NCI-H2107 (cell line): Measurements from ENCODE around the gene SYNE3.
A peak's percentile ranks its signal among the peaks of the same experiment; 100 is the strongest.

Experiments used
- DNase-seq: peaks from one replicate; lab custom pipeline; 2025; lab: John Stamatoyannopoulos, UW

The SYNE3 gene

DNA sequence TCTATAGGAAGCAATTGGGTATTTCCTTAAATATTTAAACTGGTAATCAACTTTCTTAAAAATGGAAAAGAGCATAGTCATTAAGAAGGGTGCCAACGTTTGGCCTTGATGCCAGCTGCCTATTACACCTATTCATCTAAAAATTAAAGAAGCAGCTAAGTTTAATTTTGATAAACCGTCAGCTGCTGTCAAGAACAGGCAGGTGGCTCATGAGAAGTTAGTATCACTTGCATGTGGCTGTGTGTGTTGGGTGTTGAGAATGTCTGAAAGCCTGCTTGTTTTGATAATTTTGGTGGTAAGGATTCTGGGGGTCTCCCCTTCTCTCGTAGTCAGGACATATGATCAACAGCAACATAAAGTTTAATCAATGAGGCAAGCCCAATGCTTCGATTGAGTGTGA is 24.9 kb upstream of the SYNE3 start:
- no peak for DNase-seq

DNA sequence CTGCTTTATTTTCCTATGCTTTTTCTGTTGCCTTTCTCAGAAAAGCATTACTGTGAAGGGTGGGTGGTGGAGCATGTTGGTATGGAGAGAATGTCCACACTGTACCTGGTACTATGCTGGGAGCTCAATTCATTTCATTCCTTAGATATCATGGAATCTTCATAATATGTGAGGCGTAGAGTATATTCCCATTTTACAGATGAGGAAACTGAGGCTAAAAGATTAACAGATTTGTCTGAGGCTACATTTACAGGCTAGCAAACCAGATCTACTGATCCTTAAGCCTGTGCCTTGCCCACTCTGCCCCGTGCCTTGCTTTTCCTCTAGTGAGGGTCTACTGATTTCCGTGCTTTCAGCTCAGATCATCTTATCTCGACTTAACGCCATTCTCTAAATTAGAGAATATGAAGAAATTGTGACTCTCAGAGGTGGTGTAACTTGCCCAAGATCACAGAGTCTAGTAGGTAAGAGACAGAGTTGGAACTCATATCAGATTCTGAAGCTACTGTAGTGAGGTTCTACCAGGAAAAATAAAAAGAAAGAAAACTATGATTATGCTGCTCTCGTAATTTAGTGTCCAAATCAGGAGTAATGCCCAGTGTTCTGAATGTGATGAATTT is 23.9 kb upstream of the SYNE3 start:
- no peak for DNase-seq

DNA sequence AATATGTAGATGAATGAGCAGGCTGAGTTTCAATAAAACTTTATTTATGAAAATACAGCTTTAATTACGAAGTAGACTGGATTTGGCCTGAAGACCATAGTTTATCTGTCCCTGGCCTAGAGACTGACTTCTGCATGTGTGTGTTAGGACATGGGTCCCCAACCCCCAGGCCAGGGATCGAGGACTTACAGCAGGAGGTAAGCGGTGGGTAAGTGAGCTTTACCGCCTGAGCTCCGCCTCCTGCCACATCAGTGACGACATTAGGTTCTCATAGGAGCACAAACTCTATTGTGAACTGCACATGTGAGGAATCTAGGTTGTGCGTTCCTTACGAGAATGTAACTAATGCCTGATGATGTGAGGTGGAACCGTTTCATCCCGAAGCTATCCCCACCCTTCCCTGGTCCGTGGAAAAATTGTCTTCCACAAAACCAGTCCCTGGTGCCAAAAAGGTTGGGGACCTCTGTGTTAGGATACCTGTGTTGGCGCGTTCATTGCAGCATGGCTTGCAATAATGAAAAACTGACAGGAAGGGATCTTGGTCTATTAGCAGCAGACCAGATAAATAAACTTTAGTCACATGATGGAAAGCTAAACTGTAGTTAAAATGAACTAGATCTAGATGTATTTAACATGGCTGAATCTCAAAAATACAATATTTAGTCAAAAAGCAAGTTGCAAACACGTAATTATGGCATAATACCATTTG is 22.5 kb upstream of the SYNE3 start:
- no peak for DNase-seq

DNA sequence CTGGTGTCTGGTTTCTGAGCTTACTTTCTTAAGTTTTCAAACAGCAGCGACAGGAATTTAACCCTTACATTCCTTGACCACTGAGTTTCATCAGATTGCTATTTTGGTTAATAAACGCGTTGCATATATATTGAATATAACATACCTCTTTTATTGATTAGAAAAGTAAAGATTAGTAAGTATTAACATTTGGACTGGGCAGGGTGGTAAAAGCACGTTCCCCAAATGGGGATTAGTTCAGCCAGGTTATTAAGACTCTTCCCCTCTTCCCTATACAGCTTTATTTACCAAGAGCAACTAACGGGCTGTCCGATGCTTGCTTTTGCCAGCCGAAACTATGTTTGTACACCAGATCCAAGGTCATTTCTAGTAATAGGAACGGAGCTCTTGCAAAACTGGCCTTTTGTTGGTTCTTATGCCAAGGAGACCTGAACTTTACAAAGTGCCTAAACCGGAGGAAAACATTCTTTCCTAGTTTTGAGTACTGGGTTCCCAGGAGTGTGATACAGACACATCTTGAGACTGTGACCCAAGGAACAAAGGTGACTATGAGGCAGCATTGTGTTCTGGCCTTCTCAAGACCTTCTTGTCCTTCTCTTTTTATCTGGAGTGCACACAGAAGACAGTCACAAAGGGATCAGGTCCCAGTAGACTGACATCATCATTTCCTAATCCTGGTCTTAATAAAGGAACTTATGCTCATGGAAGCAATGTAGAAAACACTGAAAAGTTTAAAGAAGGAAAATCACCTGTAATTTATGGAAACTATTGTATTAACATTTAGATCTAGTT is 21.0 kb upstream of the SYNE3 start:
- DNase-seq = no peak

DNA sequence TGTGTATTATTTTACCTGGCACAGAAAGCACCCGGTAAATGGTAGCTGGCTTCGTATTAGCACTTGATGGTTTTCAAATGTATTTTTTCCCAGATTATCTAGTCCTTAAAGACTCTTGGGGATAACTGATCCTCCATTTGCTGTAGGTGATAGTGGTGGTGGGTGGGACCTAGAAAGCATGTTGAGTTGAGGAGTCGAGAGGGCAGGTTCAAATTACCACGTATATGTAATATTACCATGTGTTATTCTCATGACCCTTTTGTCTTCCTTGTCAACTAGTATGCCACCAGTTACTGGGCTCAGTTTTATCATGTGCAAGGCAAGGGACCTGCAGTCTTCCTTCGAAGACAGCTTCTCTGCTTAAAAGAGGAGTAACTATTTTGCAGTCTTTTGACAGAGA is 20.2 kb upstream of the SYNE3 start:
- DNase-seq = no peak

DNA sequence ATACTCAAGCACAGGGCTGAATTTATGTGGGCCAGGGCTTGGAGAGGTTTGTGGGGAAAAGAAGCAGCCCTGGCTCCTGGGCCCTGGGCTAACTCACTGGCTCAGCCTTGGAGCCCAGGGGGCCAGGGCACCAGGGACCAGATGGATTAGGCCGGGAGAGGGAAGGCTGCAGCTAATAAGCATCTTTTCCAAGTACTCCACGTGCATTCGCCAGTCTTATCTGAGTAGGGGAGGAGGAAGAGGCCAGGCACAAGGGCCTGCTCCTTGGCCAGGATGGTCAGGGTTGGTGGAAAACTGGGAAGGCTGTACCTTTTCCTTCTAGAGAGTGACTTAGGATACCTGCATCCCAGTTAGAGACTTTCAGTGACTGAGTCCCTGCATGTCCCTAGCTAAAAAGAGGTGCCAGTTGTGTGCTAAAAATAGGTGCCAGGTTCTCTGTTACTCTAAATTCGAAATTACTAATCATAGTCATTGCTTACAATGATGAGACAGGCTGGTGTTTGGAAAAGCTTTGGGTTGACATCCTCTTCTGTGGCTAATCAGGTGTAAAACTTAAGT is 19.7 kb upstream of the SYNE3 start:
- no peak for DNase-seq

DNA sequence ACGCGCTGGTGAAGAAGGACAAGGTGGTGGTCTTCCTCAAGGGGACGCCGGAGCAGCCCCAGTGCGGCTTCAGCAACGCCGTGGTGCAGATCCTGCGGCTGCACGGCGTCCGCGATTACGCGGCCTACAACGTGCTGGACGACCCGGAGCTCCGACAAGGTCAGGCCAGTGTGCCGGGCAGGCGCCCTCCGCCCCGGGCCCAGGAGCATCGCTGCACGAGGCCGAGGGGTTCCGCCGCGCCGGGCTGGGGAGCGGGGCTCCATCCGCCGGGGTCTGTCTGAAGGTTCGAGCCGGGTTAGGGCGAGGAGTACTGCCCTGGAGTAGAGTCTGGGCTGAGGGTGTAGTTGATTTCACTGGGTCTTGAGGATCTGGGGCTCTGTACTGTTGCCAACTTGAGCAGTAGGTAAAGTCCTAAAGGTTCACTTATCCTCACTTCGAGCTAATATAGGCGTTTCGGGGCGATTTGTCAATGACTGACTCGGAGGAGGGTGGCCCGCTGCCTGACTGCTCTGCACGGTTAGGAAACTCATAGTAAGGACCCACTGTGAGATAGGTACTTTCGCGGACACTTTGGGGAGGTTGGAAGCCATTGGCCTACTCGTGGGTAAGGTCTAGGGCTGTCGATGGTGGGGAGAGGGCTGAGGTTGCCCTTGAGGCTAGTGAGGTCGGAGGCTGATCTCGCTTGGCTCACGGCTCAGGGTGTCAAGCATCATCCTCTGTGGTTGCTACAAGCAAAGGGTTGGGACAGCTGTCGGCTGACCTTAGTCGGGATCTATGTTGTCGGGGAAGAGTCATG is 19.0 kb upstream of the SYNE3 start:
- no peak for DNase-seq

DNA sequence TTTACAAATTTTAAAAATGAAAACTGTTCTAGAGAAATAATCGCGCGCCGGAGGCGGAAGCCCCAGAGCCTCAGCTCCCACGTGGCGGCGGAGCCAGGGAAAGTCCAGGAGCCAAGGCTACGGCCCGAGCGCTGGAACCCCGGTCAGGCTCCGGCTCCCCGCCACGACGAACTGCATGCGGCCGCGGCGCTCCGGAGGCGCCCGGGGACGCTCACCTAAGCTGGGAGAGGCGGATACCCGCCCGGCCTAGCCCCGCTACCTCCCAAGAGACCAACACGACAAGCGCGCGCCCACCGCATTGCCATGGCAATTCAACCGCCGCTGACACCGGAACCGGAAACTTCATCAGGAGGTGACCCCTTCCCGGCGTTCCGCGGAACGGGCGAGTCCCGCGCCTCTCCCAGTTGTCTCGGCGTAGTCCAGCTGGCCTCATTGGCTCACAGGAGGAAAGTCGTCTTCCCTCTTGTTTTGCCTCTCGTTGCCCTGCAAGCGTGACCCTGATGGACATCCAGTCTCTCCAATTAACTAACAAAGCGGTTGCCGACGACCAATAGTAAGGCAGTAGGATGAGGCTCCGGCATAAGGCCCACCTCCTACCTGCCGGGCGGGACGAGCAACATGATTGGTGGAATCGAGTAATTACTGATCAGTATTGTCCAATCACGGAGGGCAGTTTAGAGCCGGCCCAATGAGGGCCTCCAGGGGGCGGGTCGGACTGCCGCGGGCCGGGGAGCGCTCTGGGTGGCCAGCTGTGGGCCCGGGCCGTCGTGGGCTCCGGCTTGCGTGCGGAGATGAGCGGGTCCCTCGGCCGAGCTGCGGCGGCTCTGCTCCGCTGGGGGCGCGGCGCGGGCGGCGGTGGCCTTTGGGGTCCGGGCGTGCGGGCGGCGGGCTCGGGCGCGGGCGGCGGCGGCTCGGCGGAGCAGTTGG is 18.1 kb upstream of the SYNE3 start, which contains the start of gene GLRX5:
Gene GLRX5 (plus strand): TSS at position 752 of the 927 bp plus-strand sequence. CDS start 40 bp downstream, at position 792.
- peak; percentile 99 for DNase-seq

DNA sequence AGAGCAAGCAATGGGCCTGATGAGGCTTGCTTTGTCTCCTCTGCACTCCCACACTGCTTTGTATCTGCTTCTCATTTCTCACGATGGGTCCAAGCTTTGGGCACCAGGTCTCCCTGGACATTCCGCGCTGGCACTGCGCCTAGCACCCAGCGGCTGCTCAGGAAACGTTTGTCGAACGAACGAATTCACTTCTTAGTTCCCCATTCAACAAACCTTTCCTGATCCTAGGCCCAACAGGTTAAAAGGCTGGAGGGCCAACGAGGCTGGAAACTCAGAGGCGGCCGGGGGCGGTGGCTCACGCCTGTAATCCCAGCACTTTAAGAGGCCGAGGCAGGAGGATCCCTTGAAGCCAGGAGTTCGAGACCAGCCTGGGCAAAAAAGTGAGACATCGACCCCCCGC is 17.4 kb upstream of the SYNE3 start:
- no peak for DNase-seq

DNA sequence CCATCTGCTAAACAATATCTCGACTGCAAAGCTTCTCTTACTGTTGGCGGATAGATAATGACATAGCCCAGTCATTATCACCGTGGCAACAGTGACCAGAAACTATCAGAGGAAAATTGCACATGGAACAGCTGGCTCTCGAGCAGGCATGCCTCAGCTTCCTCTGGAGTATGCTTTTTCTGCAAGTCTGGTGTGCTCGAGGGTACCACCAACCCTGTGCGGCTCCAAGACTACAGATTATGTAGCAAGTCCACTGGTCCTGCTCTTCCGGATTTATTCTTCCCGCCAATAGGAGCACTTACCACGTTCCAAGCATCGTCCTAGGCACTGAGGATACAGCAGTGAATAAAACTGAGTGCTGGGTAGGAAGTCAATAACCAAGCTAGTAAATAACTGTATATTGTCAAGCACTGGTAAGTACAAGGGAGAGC is 17.0 kb upstream of the SYNE3 start:
- peak; percentile 57 for DNase-seq

DNA sequence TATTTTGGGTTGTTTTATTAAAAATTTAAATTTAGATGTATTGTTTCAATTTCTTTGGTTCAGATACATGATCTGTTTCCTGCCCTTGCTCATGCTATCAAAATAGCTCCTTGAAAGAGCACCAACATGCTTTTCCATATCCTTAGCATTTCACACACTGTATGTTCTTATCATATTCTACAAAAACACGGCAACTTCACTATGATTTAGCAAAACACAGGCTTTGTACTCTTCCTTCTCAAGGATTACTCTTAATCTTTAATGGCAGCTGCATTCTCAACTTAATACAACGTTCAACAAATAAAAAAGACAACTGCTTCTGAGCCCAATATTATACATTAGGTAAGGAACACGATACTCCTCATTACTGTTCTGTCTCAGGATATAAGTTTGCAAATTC is 15.5 kb upstream of the SYNE3 start:
- no peak for DNase-seq

DNA sequence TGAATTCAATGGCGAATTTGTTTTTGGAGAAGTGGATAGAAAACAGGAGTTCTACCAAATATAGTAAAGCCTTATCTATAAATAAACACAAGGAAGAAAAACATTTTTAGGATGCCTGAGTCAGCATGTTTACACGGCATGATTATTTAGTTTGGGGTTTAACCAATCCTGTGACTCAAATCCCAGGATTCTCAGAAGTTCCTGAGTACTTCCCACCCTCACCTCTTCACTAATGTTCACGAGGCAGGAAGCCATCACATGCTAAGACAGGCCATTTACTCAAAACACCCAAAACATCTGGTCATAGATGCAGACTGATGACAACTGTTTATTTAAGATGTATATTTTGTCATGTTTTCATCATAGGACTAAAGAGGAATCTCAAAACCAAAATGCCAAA is 15.0 kb upstream of the SYNE3 start:
- DNase-seq = no peak

DNA sequence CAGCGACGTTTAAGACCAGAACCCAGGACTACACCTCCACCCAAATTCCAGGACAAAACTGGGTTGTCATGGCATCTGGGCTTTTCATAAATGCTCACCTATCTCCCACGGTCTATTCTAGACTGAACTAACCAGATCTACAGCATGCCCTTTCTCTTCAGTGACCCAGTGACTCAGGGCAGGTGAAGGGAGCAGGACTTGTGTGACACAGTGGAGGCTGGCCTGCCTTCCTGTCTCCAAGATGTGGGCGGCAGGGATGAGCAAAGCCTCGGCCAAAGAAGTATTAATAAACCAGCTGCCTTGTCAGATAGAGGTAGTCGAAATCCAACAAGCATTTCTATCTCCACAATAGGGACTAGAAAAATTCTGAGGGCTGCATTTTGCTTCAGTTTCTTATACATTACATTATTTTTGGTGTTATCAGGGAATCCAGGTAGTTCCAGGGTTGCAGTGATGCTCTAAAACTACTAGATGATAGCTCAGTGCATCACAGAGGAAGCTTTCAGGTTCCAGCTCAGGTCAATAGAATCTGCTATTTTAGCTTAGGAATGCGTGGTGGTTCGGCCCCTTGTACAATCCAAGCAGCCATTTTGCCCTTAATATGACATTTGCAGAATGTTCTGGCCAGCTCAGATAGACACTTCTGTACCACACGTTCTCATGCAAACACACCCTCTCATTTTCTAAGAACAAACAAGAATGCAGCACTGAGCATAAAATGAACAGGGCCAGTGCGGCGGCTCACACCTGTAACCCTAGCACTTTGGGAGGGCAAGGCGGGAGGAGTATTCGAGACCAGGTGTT is 14.2 kb upstream of the SYNE3 start:
- no peak for DNase-seq

DNA sequence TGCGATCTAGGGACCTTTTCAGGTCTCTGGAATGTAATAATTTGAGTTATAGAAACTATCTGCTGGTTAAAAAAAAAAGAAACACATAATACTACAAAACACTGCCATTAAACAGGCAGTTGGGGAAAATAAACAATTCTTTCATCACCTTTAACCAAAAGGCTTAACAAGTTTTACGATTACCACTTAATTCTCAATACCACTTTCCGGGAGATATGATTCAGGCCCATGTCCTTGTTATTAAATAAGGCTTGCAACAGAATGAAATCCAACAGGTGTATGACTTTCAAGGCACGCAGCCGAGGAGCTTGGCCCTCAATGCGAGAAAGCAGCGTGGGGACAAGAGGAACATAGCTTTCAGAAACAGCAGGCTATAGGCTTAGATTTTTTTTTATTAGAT is 12.8 kb upstream of the SYNE3 start:
- no peak for DNase-seq

DNA sequence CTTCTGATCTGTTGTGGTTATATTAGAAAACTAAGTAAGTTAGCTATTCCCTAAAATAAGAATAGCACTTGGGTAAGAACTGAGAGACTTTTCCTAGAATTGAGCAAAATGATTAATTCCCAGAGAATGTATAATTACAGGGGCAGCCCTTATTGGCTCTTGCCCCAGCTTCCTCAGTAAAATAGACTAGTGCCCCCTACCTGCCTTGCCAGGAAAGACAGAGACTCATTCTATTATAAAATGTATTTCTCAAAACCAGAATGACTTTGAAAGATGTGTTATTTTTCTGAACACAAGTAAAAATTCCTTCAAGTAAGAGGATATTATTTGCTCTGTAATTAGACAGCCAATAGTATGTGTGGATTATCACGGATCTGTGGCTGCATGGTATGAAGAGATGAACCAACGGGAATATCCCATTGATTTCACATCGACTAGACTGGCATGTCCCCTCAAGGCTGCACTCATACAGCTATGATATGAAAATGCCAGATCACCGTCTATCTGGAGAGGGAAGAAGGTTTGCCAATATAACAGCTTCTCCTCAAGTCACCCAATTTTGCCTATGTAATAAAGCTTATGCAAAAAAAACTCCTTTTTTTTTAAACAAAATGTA is 11.0 kb upstream of the SYNE3 start:
- DNase-seq = no peak

DNA sequence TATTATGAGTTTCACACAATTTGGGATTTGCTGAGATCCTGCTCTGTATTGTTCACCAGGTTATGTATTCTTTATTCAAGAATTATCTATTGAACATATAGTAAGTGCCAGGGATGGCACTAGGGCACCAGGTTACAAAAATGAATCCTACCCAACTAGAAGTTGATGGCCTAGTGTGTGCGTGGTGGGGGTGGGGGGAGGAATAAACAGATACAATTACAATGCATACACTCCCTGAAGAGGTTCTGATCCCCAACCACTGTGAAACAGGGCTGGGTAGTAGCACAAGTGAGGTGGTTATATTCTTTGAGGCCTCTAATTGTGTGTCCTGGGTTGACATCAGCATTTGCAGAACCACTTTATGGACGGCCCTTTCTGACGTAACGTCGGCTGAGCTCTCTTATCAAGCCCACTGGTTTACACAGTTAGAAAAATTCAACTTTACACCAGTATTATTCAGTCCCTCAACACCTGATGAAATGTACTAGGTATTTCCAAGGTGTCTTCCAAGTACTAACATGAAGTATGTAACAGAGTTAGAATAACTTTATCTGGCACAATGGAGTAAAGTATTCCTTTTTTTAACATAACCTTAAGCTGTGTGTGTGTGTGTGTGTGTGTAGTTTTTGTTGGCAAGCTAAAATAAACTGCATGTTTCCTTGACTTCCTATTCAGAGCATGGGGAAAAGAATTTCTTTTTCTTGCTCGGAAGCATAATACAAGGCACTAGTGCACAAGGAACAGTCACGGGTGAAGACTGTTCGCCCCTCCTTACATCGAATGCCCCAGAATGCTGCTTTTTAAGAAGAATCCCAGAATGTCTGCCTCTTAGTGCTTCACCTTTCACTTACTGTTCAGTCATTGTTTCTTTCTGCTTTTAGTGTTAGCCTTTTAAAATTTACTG is 10.3 kb upstream of the SYNE3 start:
- no peak for DNase-seq

DNA sequence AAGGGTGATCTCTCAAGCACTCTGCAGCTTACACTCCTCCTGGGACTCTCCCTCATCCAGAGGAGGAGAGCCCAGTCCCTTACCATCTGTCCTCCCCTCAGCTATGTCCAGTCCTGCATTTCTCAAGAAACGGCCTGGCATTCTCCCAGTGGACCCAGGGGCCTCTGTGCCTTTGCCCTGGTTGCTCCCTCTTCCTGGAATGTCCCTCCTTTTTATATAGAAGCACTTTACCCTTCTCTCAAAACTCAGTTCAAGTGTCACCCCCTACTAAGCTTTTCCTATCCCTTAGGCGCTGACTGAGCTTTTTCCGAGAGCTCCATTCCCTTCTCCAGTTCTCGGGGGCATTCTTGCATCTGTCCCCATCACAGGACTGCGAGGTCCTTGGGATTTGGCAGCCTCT is 9.5 kb upstream of the SYNE3 start:
- DNase-seq = no peak

DNA sequence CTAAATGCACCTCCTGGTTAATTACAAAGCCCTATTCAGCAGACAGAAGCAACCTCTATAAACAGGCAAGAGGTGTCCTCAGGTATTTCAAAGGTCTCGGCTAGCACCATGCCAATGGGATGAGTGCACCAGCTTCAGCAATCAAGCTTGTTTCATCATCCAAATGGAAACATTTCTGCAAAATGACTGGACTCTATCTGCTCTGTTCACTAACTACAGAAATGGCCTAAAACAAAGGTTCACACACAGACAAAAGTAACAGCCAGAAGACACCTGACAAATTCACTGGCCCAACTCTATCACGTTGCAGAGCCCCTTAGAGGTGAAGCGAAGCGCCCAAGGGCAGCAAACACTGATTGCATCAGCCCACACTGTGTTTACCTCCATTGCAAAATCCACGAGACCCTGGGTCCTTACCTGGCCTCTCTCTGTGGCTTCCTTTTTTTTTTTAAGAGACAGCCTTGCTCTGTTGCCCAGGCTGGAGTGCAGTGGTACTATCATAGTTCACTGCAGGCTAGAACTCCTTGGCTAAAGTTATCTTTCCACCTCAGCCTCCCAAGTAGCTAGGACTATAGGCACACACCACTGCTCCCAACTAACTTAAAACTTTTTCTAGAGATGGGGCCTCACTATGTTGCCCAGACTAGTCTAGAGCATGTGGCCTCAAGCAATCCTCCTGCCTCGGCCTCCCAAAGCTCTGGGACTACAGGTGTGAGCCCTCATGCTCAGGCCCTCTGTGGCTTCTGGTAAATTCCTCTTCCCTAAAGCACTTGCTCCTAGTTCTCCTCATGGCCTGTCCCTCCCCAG is 8.5 kb upstream of the SYNE3 start:
- no peak for DNase-seq
